Measurements from ENCODE around the gene GAB1. TPM values are rescaled to one million over a fixed set of nuclear protein-coding genes. Genes with fewer than 3 reads are reported as not detected.

Gene GAB1
- total RNA-seq, 1 experiment from 2014 or later, result 3.8 TPM

GRCh38 chr4:143421609-143422008 is 84.9 kb downstream of the GAB1 start (continued):
- TF ChIP-seq FOSL1 (IDR thresholded peaks at IDR 0.05; ENCODE audit: low read depth) (no peak), EZH2 (IDR thresholded peaks at IDR 0.05) (no peak), SRF (IDR thresholded peaks at IDR 0.05; ENCODE audit: low read depth) (no peak), ZFX (IDR thresholded peaks at IDR 0.05) (no peak), TCF7L2 (IDR thresholded peaks at IDR 0.05; ENCODE audit: borderline replicate concordance, extremely low read depth, insufficient read depth, insufficient read length) (no peak), EGR1 (IDR thresholded peaks at IDR 0.05; ENCODE audit: low read depth) (no peak)

DNA sequence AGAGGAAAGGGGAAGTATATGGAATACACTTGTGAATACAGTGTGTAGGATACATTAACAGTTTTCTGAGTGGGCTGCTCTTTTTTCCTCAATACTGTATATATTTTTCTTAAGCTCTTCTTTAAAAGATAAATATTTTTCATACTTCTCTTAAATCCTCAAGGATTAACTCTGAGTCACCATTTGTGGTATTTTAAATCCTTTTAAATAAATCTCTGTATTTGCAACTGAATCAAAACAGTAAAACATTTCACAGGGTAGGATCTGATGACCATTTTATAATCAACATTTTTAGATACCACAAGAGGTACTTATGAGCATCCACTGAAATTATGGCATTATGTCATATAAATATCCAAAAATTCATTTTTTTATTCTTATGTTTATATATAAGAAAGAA is 87.6 kb downstream of the GAB1 start:
- Histone ChIP-seq H3K4me1 (ENCODE audit: control insufficient read depth in 1 of 2, insufficient read depth in 2 of 2, low read length in 2 of 2) (no peaks in the 10 kb centered on the region), H3K27ac (ENCODE audit: low read depth, low read length) (no peak overlapping the region), H3K79me2 (ENCODE audit: insufficient read depth, low read length) (no peaks in the 10 kb centered on the region), H3K27me3 (ENCODE audit: insufficient read depth, low read length) (no peaks in the 10 kb centered on the region), H2AFZ (ENCODE audit: low read depth, low read length, poor library complexity, severe bottlenecking) (no peak overlapping the region), H3K4me2 (ENCODE audit: low read length) (no peak overlapping the region), H3K9me3 (ENCODE audit: control insufficient read depth in 1 of 2, insufficient read depth in 1 of 2, low read depth in 1 of 2, low read length in 2 of 2) (no peaks in the 10 kb centered on the region), H4K20me1 (ENCODE audit: insufficient read depth) (no peaks in the 10 kb centered on the region), H3K9ac (ENCODE audit: low read length) (no peak overlapping the region), H3K9me2 (ENCODE audit: insufficient read depth) (no peaks in the 10 kb centered on the region), H3K4me3 (replicated peaks in 1 of 2; ENCODE audit: low read depth in 1 of 2, low read length in 2 of 2) (no peak overlapping the region), H3K36me3 (ENCODE audit: control insufficient read depth in 1 of 2, insufficient read depth in 2 of 2, low read length in 2 of 2) (no peaks in the 10 kb centered on the region)
- ChIA-PET POLR2A (no interaction called here), RAD21 (ENCODE audit: low non-redundant PET in 1 of 2, low total read pairs in 2 of 2, uncharacterized antibody in 2 of 2, unreplicated experiment in 2 of 2) (no interaction called here), CTCF (no interaction called here)
- BruUV-seq (replicated peaks), result no TSS peak
- ATAC-seq (no peak), DNase-seq (ENCODE audit: low read depth, low spot score) (no peak)
- intact Hi-C loops (cut with micrococcal nuclease), result no loop called here
- TF ChIP-seq RAD21 (IDR thresholded peaks at IDR 0.05; ENCODE audit: low read depth) (no peak), CBX3 (IDR thresholded peaks at IDR 0.05; ENCODE audit: low read depth) (no peak), SRF (IDR thresholded peaks at IDR 0.05; ENCODE audit: low read depth) (no peak), EGR1 (IDR thresholded peaks at IDR 0.05; ENCODE audit: low read depth) (no peak), CEBPB (IDR thresholded peaks at IDR 0.05; ENCODE audit: low read depth) (no peak), POLR2AphosphoS5 (IDR thresholded peaks at IDR 0.05; ENCODE audit: low read depth, low read length) (no peak), POLR2A (IDR thresholded peaks at IDR 0.05; ENCODE audit: borderline replicate concordance, extremely low read depth, insufficient read depth, insufficient read length) (no peak), ZFX (IDR thresholded peaks at IDR 0.05) (no peak)

Data from HCT116 (cell line).